ENCODE data around the gene IDH3G. TPM values are rescaled to one million over a fixed set of nuclear protein-coding genes. Genes with fewer than 3 reads are reported as not detected.

IDH3G gene
- total and polyA plus RNA-seq, 2 experiments from 2014 or later, result 41.4 to 49.0 TPM

DNA sequence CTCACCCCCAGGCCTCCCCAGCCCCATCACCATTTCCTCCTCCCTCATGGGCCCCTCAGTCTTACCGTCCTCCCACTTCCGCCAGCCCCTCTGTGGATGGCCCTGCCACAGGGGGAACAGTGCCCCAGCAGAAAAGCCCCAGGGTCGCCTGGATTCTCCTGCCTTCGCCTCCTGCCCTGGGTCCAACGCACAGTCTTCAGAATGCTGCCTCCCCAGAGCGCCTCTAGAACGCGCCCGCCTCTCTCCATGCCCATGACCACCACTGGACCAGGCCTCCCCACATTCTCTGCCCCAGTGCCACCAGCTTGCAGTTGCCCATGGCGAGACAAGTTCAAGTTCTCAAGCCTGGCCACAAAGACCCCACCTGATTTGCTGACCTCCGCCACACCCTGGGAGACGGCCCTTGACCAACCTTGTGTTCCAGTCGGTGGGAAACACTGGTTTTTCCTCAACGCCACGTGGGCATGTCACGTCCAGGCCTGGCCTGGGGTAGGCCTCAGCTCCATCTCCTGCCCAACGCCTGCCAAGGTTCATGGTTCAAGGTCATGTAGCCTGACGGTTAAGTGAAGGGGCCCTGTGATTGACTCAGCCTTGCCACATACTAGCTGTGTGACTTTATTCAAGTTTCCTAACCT is 30.8 kb downstream of the IDH3G start (continued):
- TF ChIP-seq, protein P1, sequence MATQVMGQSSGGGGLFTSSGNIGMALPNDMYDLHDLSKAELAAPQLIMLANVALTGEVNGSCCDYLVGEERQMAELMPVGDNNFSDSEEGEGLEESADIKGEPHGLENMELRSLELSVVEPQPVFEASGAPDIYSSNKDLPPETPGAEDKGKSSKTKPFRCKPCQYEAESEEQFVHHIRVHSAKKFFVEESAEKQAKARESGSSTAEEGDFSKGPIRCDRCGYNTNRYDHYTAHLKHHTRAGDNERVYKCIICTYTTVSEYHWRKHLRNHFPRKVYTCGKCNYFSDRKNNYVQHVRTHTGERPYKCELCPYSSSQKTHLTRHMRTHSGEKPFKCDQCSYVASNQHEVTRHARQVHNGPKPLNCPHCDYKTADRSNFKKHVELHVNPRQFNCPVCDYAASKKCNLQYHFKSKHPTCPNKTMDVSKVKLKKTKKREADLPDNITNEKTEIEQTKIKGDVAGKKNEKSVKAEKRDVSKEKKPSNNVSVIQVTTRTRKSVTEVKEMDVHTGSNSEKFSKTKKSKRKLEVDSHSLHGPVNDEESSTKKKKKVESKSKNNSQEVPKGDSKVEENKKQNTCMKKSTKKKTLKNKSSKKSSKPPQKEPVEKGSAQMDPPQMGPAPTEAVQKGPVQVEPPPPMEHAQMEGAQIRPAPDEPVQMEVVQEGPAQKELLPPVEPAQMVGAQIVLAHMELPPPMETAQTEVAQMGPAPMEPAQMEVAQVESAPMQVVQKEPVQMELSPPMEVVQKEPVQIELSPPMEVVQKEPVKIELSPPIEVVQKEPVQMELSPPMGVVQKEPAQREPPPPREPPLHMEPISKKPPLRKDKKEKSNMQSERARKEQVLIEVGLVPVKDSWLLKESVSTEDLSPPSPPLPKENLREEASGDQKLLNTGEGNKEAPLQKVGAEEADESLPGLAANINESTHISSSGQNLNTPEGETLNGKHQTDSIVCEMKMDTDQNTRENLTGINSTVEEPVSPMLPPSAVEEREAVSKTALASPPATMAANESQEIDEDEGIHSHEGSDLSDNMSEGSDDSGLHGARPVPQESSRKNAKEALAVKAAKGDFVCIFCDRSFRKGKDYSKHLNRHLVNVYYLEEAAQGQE (IDR thresholded peaks at IDR 0.05; ENCODE audit: unreplicated experiment), result no peak

DNA sequence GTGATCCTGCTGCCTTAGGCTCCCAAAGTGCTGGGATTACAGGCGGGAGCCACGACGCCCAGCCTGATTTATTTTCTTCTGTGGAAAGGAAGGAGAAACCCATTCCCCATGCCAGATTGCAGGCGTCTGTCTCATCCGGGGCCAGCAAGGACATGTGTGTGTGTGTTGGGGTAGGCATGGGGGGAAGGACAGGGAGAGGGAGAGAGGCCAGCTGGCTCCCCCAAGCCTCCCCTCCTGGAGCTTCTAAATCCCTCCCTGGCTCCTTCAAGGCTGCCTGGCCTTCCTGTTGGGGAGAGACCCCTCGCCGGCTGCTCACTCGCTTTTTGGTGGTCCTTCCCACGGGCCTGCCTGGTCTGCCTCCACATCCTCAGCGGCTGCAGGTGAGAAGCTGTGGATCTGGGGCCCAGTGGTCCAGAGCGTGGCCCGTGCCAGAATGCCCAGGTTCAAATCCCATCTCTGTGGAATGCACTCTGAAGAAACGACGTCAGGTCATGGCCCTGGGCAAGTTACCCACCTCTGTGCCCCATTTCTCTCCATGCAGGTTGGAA is 31.5 kb downstream of the IDH3G start:
- DNase-seq (ENCODE audit: low spot score), result no peak
- TF ChIP-seq, protein P2, sequence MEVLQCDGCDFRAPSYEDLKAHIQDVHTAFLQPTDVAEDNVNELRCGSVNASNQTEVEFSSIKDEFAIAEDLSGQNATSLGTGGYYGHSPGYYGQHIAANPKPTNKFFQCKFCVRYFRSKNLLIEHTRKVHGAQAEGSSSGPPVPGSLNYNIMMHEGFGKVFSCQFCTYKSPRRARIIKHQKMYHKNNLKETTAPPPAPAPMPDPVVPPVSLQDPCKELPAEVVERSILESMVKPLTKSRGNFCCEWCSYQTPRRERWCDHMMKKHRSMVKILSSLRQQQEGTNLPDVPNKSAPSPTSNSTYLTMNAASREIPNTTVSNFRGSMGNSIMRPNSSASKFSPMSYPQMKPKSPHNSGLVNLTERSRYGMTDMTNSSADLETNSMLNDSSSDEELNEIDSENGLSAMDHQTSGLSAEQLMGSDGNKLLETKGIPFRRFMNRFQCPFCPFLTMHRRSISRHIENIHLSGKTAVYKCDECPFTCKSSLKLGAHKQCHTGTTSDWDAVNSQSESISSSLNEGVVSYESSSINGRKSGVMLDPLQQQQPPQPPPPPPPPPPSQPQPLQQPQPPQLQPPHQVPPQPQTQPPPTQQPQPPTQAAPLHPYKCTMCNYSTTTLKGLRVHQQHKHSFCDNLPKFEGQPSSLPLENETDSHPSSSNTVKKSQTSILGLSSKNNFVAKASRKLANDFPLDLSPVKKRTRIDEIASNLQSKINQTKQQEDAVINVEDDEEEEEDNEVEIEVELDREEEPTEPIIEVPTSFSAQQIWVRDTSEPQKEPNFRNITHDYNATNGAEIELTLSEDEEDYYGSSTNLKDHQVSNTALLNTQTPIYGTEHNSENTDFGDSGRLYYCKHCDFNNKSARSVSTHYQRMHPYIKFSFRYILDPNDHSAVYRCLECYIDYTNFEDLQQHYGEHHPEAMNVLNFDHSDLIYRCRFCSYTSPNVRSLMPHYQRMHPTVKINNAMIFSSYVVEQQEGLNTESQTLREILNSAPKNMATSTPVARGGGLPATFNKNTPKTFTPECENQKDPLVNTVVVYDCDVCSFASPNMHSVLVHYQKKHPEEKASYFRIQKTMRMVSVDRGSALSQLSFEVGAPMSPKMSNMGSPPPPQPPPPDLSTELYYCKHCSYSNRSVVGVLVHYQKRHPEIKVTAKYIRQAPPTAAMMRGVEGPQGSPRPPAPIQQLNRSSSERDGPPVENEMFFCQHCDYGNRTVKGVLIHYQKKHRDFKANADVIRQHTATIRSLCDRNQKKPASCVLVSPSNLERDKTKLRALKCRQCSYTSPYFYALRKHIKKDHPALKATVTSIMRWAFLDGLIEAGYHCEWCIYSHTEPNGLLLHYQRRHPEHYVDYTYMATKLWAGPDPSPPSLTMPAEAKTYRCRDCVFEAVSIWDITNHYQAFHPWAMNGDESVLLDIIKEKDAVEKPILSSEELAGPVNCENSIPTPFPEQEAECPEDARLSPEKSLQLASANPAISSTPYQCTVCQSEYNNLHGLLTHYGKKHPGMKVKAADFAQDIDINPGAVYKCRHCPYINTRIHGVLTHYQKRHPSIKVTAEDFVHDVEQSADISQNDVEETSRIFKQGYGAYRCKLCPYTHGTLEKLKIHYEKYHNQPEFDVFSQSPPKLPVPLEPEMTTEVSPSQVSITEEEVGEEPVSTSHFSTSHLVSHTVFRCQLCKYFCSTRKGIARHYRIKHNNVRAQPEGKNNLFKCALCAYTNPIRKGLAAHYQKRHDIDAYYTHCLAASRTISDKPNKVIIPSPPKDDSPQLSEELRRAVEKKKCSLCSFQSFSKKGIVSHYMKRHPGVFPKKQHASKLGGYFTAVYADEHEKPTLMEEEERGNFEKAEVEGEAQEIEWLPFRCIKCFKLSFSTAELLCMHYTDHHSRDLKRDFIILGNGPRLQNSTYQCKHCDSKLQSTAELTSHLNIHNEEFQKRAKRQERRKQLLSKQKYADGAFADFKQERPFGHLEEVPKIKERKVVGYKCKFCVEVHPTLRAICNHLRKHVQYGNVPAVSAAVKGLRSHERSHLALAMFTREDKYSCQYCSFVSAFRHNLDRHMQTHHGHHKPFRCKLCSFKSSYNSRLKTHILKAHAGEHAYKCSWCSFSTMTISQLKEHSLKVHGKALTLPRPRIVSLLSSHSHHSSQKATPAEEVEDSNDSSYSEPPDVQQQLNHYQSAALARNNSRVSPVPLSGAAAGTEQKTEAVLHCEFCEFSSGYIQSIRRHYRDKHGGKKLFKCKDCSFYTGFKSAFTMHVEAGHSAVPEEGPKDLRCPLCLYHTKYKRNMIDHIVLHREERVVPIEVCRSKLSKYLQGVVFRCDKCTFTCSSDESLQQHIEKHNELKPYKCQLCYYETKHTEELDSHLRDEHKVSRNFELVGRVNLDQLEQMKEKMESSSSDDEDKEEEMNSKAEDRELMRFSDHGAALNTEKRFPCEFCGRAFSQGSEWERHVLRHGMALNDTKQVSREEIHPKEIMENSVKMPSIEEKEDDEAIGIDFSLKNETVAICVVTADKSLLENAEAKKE (CRISPR knock-in tag; IDR thresholded peaks at IDR 0.05), result no peak
- no peak for TF ChIP-seq JUNB (IDR thresholded peaks at IDR 0.05; ENCODE audit: unreplicated experiment)
- TF ChIP-seq ZNF331 (CRISPR knock-in tag; IDR thresholded peaks at IDR 0.05; ENCODE audit: low read depth), result no peak
- TF ChIP-seq STAT1 (IDR thresholded peaks at IDR 0.05; ENCODE audit: unreplicated experiment), result no peak
- no peak for TF ChIP-seq NANOG (IDR thresholded peaks at IDR 0.05; ENCODE audit: borderline replicate concordance)
- TF ChIP-seq EZH2phosphoT487 (IDR thresholded peaks at IDR 0.05; ENCODE audit: unreplicated experiment), result no peak
- TF ChIP-seq, protein P3, sequence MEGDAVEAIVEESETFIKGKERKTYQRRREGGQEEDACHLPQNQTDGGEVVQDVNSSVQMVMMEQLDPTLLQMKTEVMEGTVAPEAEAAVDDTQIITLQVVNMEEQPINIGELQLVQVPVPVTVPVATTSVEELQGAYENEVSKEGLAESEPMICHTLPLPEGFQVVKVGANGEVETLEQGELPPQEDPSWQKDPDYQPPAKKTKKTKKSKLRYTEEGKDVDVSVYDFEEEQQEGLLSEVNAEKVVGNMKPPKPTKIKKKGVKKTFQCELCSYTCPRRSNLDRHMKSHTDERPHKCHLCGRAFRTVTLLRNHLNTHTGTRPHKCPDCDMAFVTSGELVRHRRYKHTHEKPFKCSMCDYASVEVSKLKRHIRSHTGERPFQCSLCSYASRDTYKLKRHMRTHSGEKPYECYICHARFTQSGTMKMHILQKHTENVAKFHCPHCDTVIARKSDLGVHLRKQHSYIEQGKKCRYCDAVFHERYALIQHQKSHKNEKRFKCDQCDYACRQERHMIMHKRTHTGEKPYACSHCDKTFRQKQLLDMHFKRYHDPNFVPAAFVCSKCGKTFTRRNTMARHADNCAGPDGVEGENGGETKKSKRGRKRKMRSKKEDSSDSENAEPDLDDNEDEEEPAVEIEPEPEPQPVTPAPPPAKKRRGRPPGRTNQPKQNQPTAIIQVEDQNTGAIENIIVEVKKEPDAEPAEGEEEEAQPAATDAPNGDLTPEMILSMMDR (conservative IDR thresholded peaks at IDR 0.05; ENCODE audit: low read depth in 2 of 2), result no peak
- TF ChIP-seq, protein P1 (IDR thresholded peaks at IDR 0.05; ENCODE audit: unreplicated experiment), result no peak

More for the DNA sequence above, 31.5 kb downstream of the IDH3G start:
- no peaks in the 10 kb centered on the region for H3F3A ChIP-seq (replicated peaks; ENCODE audit: low read depth)
- H3K79me2 ChIP-seq (replicated peaks; ENCODE audit: insufficient read depth), result no peaks in the 10 kb centered on the region
- no peaks in the 10 kb centered on the region for H3K4me1 ChIP-seq (ENCODE audit: insufficient read depth)
- no peaks in the 10 kb centered on the region for H3K27me3 ChIP-seq (ENCODE audit: insufficient read depth)
- H3K27ac Mint-ChIP-seq, result no peak overlapping the region
- H3K4me1 Mint-ChIP-seq, result peaks cover 5% of the 10 kb centered on the region; the same call in 2 of the 3 replicates
- no peaks in the 10 kb centered on the region for H3K9me2 ChIP-seq (ENCODE audit: insufficient read depth)
- no peaks in the 10 kb centered on the region for H3K9me3 Mint-ChIP-seq
- H4K20me1 ChIP-seq (replicated peaks; ENCODE audit: insufficient read depth), result no peaks in the 10 kb centered on the region
- no peak overlapping the region for H2AFZ ChIP-seq
- no peak overlapping the region for H3K4me2 ChIP-seq
- H3K36me3 Mint-ChIP-seq (ENCODE audit: low read depth), result no peaks in the 10 kb centered on the region
- H3K4me3 ChIP-seq, result no peak overlapping the region
- ATAC-seq, result no peak
- H3K27ac ChIP-seq (ENCODE audit: low read depth), result no peak overlapping the region
- H3K27me3 Mint-ChIP-seq (ENCODE audit: insufficient read depth, low read depth, poor library complexity), result peaks cover 6% of the 10 kb centered on the region
- H3K4me3 Mint-ChIP-seq, result no peak overlapping the region
- H3K36me3 ChIP-seq (ENCODE audit: insufficient read depth), result no peaks in the 10 kb centered on the region
